H1 (cell line): ENCODE measurements around the gene EEF2K. TPM values are rescaled to one million over a fixed set of nuclear protein-coding genes. Genes with fewer than 3 reads are reported as not detected.

ENCODE experiments used
- CTCF ChIA-PET: fragments of 300-600 bp; sonication (Branson Sonifier 250); formaldehyde crosslinking; loops from one replicate; lab custom pipeline; 2021; ENCODE audit not compliant: partially characterized antibody; lab: Charles Lee
- POLR2A ChIA-PET: fragments of 300-600 bp; sonication (Branson Sonifier 250); formaldehyde crosslinking; loops from one replicate; lab custom pipeline; 2021; ENCODE audit warnings: inconsistent platforms; ENCODE audit not compliant: partially characterized antibody; lab: Charles Lee
- DNase-seq, 2 experiments: peaks; one replicate each; pipeline versions ENCODE4 v3.0.0 to v3.0.0-alpha.2; 2010 to 2022; ENCODE audit warnings: low spot score in 2 of 2, low read depth in 1 of 2, mixed read lengths in 1 of 2
- FAIRE-seq: peaks from 2 replicates; lab custom pipeline; 2011; peaks lifted over from hg19 to GRCh38; lab: Jason Lieb, UNC
- H2AFZ ChIP-seq: 2 replicates; pipeline ENCODE4 v1.8.1; 2012; ENCODE audit warnings: low read length, inconsistent platforms
- H2AK5ac ChIP-seq: 2 replicates; pipeline ENCODE4 v1.6.1; 2013; ENCODE audit warnings: low read depth, low read length
- H2BK120ac ChIP-seq: replicated peaks from 2 replicates; pipeline ENCODE3; 2013; ENCODE audit warnings: low read depth, low read length, inconsistent platforms
- H2BK12ac ChIP-seq: 2 replicates; pipeline ENCODE4 v1.6.1; 2013; ENCODE audit warnings: low read depth, low read length
- H2BK15ac ChIP-seq: 2 replicates; pipeline ENCODE4 v1.6.1; 2013; ENCODE audit warnings: low read length
- H2BK20ac ChIP-seq: 2 replicates; pipeline ENCODE4 v1.6.1; 2013; ENCODE audit warnings: low read length
- H2BK5ac ChIP-seq: 2 replicates; pipeline ENCODE4 v1.6.1; 2013; ENCODE audit warnings: low read depth, low read length
- H3K14ac ChIP-seq: 2 replicates; pipeline ENCODE4 v1.6.1; 2013; ENCODE audit warnings: inconsistent platforms; ENCODE audit not compliant: insufficient read length
- H3K18ac ChIP-seq: 2 replicates; pipeline ENCODE4 v1.6.1; 2013; ENCODE audit warnings: low read length; ENCODE audit errors: extremely low read depth
- H3K23ac ChIP-seq: 2 replicates; pipeline ENCODE4 v1.6.1; 2013; ENCODE audit warnings: inconsistent platforms; ENCODE audit not compliant: insufficient read length
- H3K23me2 ChIP-seq: 2 replicates; pipeline ENCODE4 v1.6.1; 2013; ENCODE audit warnings: low read depth, low read length
- H3K27ac ChIP-seq: 2 replicates; pipeline ENCODE4 v1.6.1; 2011; ENCODE audit warnings: low read depth, low read length, inconsistent platforms
- H3K27me3 ChIP-seq, 4 experiments: replicated peaks in 1 of 4; 1 replicate in 1 of 4; 2 replicates in 3 of 4; pipeline versions ENCODE4 v1.6.1 to v1.8.1; 2011 to 2013; ENCODE audit warnings: low read length in 3 of 4, mild to moderate bottlenecking in 3 of 4, inconsistent platforms in 2 of 4, mixed read lengths in 2 of 4, moderate library complexity in 1 of 4; ENCODE audit not compliant: control insufficient read depth in 3 of 4, insufficient read depth in 3 of 4; ENCODE audit errors: extremely low read depth in 1 of 4
- H3K36me3 ChIP-seq, 4 experiments: 2 replicates each; pipeline versions ENCODE4 v1.6.1 to v1.8.1; 2011 to 2013; ENCODE audit warnings: mild to moderate bottlenecking in 4 of 4, low read length in 3 of 4, moderate library complexity in 2 of 4, control low read depth in 1 of 4, inconsistent platforms in 1 of 4; ENCODE audit not compliant: insufficient read depth in 4 of 4, control insufficient read depth in 2 of 4
- H3K4ac ChIP-seq: replicated peaks from 2 replicates; pipeline ENCODE3; 2013; ENCODE audit warnings: low read length, low read depth, mixed read lengths, inconsistent platforms; ENCODE audit not compliant: insufficient read length
- H3K4me1 ChIP-seq, 4 experiments: replicated peaks in 1 of 4; 1 replicate in 1 of 4; 2 replicates in 3 of 4; pipeline versions ENCODE4 v1.6.1 to v1.8.1; 2011 to 2013; ENCODE audit warnings: low read length in 3 of 4, inconsistent platforms in 2 of 4, mixed read lengths in 1 of 4; ENCODE audit not compliant: insufficient read depth in 4 of 4, control insufficient read depth in 3 of 4
- H3K4me2 ChIP-seq, 2 experiments: 2 replicates each; pipeline versions ENCODE4 v1.6.1 to v1.8.1; 2011 to 2013; ENCODE audit warnings: low read depth in 2 of 2, low read length in 2 of 2, control low read depth in 1 of 2, inconsistent platforms in 1 of 2, mild to moderate bottlenecking in 1 of 2; ENCODE audit not compliant: insufficient read depth in 1 of 2
- H3K4me3 ChIP-seq, 4 experiments: fragments of 200-600, 300-600 bp in 1 of 4; sonication (generic), shearing (Covaris generic), sonication (Bioruptor Twin) in 1 of 4; 2 replicates each; pipeline versions ENCODE4 v1.5.1 to v1.8.1; 2011 to 2016; ENCODE audit warnings: low read length in 4 of 4, low read depth in 3 of 4, control low read depth in 2 of 4, inconsistent platforms in 2 of 4, mild to moderate bottlenecking in 2 of 4, mixed read lengths in 1 of 4, moderate library complexity in 1 of 4; ENCODE audit not compliant: insufficient read depth in 2 of 4; ENCODE audit errors: extremely low read depth in 1 of 4
- H3K56ac ChIP-seq: replicated peaks from 2 replicates; pipeline ENCODE3; 2013; ENCODE audit warnings: low read depth, mild to moderate bottlenecking, mixed read lengths, low read length, inconsistent platforms; ENCODE audit not compliant: insufficient read length
- H3K79me1 ChIP-seq: 2 replicates; pipeline ENCODE4 v1.6.1; 2013; ENCODE audit warnings: low read depth, low read length, control low read depth
- H3K79me2 ChIP-seq, 2 experiments: 2 replicates each; pipeline versions ENCODE4 v1.6.1 to v1.8.1; 2012 to 2013; ENCODE audit warnings: low read length in 2 of 2, mild to moderate bottlenecking in 2 of 2, inconsistent platforms in 1 of 2; ENCODE audit not compliant: insufficient read depth in 2 of 2, control insufficient read depth in 1 of 2
- H3K9ac ChIP-seq, 4 experiments: replicated peaks in 1 of 4; 1 replicate in 1 of 4; 2 replicates in 3 of 4; pipeline versions ENCODE4 v1.6.1 to v1.8.1; 2011 to 2013; ENCODE audit warnings: low read depth in 3 of 4, low read length in 3 of 4, control low read depth in 2 of 4, mild to moderate bottlenecking in 2 of 4, moderate library complexity in 2 of 4, inconsistent platforms in 1 of 4; ENCODE audit errors: extremely low read depth in 1 of 4
- H3K9me3 ChIP-seq, 2 experiments: 2 replicates each; pipeline versions ENCODE4 v1.6.1 to v1.8.1; 2012 to 2013; ENCODE audit warnings: mild to moderate bottlenecking in 2 of 2, moderate library complexity in 2 of 2, control low read depth in 1 of 2, inconsistent platforms in 1 of 2, low read depth in 1 of 2, low read length in 1 of 2, mixed read lengths in 1 of 2; ENCODE audit not compliant: insufficient read depth in 2 of 2
- H4K20me1 ChIP-seq, 2 experiments: replicated peaks in 1 of 2; 2 replicates each; pipeline versions ENCODE3 to v1.8.1; 2011 to 2013; ENCODE audit warnings: inconsistent platforms in 2 of 2, low read length in 2 of 2, mild to moderate bottlenecking in 1 of 2; ENCODE audit not compliant: insufficient read depth in 2 of 2, control insufficient read depth in 1 of 2
- H4K5ac ChIP-seq: 2 replicates; pipeline ENCODE4 v1.6.1; 2013; ENCODE audit warnings: low read length, low read depth, mixed read lengths, inconsistent platforms; ENCODE audit not compliant: insufficient read length
- H4K8ac ChIP-seq: 2 replicates; pipeline ENCODE4 v1.8.0; 2013; ENCODE audit warnings: mild to moderate bottlenecking, moderate library complexity, low read length, inconsistent platforms; ENCODE audit not compliant: insufficient read depth; ENCODE audit errors: extremely low read depth
- H4K91ac ChIP-seq: replicated peaks from 2 replicates; pipeline ENCODE3; 2013; ENCODE audit warnings: low read length, mixed read lengths, inconsistent platforms; ENCODE audit not compliant: insufficient read length
- WGBS, 2 experiments: shearing (Covaris generic) in 1 of 2; methylation state at CpG; one replicate each; pipeline versions ENCODE4 v1.1.6 to v1.1.7; 2013 to 2015; ENCODE audit warnings: low lambda C conversion rate in 2 of 2, mixed read lengths in 2 of 2, inconsistent platforms in 1 of 2, low coverage in 1 of 2, missing lambda C conversion rate in 1 of 2; ENCODE audit not compliant: insufficient replicate concordance in 2 of 2, insufficient coverage in 1 of 2, insufficient read length in 1 of 2; ENCODE audit errors: extremely low coverage in 1 of 2, missing lambda C conversion rate in 1 of 2; 5-methylcytosine and 5-hydroxymethylcytosine counted together
- polyA plus RNA-seq, 7 experiments: library from polyadenylated mRNA; depleted of rRNA in 3 of 7; stranded (reverse) in 5 of 7; unstranded in 2 of 7; fragments of >200 nt in 5 of 7; fragments of 200-250 nt in 2 of 7; gene quantifications; 1 replicate in 5 of 7; 2 replicates in 1 of 7; 4 replicates in 1 of 7; pipeline versions ENCODE4 v1.2.1 to v1.2.3, GENCODE V29; 2011 to 2013; ENCODE audit warnings: missing spikeins in 2 of 7, mixed read lengths in 2 of 7
- total RNA-seq: library from RNA; stranded (reverse); fragmentation: NEBNext Ultra II Directional; extraction: Animal tissue kit (Norgen Biotek cat#: 25700); gene quantifications from 2 replicates; pipeline ENCODE4 v1.2.1, GENCODE V29; 2021

Gene EEF2K
- total and polyA plus RNA-seq, 2 of the 8 experiments (the other 6 are each of a cell fraction or from before 2014, with no cell fraction given): 14.9 to 30.2 TPM

DNA sequence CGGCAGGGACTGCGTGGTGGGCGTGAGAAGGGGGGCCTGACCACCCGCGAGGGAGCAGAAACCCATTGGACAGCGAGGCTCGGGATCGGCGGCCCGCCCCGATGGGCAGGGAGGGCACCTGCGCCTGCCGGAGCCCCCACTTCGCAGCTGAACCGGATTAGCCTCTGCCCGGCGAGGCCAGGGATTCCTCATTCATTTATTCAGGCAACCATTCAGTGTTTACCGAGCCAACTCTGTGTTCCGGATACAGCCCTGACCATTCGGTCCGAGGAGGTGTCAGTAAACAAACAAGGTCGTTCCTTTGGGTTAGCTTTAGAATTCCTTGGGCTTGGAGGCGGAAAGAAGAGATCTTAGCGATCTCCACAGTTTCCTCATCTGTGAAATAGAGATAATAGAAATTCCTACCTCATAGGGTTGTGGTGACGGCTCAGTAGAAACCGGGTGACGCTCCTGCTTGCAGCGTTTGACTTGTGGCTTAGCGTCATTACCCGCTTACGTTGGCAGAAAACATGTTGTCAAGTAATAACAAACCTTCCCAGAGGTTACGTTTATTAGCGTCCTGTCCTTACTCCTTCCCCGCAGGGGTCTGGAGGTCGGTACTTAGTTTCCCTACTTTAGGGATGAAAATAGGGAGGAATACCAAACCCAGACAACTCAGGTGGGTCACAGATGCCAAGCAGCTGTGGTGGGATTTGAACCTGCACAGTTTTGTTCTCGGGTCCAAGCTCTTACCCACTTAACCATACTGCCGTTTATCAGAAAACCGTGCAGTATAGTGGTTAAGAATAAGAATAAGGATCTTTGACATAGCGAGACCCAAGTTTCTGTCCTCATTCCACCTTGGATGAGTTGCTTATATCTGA lies 92.0 kb downstream of the EEF2K start:
- Histone ChIP-seq H2BK20ac (no peak overlapping the region), H3K4ac (no peak overlapping the region), H3K56ac (no peak overlapping the region), H3K27me3 (no peaks in the 10 kb centered on the region), H4K20me1 (peaks cover 13 to 29% of the 10 kb centered on the region in 2 experiments), H3K18ac (0 out of 2 replicates have a peak overlapping the region, but pooled peaks have one; percentile 7), H3K4me2 (peak overlapping the region; percentile 74 to 81), H4K91ac (no peak overlapping the region), H3K36me3 (peaks cover 0 to 10% (median 6%) of the 10 kb centered on the region in 4 experiments; a peak in 5 of 8 replicates), H3K9ac (peak overlapping the region; percentile 51 to 98 (median 90)), H3K9me3 (no peaks in the 10 kb centered on the region), H4K5ac (peak overlapping the region; percentile 23), H2BK5ac (peak overlapping the region; percentile 88), H3K4me3 (peak overlapping the region; percentile 63 to 96 (median 93)), H3K79me1 (peaks cover 12% of the 10 kb centered on the region; the same call in 1 of the 2 replicates), H3K79me2 (peaks cover 7 to 53% of the 10 kb centered on the region in 2 experiments; a peak in 2 of 4 replicates), H3K14ac (no peak overlapping the region), H3K23me2 (peaks cover 5% of the 10 kb centered on the region; the same call in 1 of the 2 replicates), H3K4me1 (no peaks in the 10 kb centered on the region; a peak in 1 of 7 replicates), H2AFZ (no peak overlapping the region), H2AK5ac (no peak overlapping the region), H3K23ac (no peak overlapping the region), H2BK120ac (no peak overlapping the region), H2BK15ac (no peak overlapping the region), H3K27ac (peak overlapping the region; percentile 93; the same call in 1 of the 2 replicates), H2BK12ac (no peak overlapping the region), H4K8ac (no peak overlapping the region; the same call in 1 of the 2 replicates)
- DNase-seq: peak in 1 of 2 experiments; percentile 57
- ChIA-PET POLR2A (interaction anchor here (0.5 to 3.5 kb wide), 16 partner anchors 9 to 1250 kb away, joined by 3 to 18 read pairs (median 4); partner anchors contain the start of gene EEF2K), CTCF (interaction anchor here (0.6 to 4.1 kb wide), 12 partner anchors 10 to 103 kb away, joined by 3 to 42 read pairs (median 4); partner anchors contain the start of gene EEF2K)
- WGBS, 2 experiments: 8% methylated on average over 39 of the region's 39 CpGs; no CpG with 5 or more reads in 1 of the 2 experiments
- FAIRE-seq: no peak
